IPS DF 6.9 (cell line): ENCODE data around the gene PHACTR3.

Experiments
- DNase-seq: peaks from one replicate; pipeline ENCODE4 v3.0.0-alpha.2; 2013; ENCODE audit warnings: low read depth, low spot score
- H3K27ac ChIP-seq: one replicate; pipeline ENCODE4 v1.5.1; 2013; ENCODE audit warnings: low read length, control low read depth
- H3K27me3 ChIP-seq: 2 replicates; pipeline ENCODE4 v1.6.1; 2013; ENCODE audit warnings: mild to moderate bottlenecking, low read length; ENCODE audit not compliant: control insufficient read depth, insufficient read depth
- H3K36me3 ChIP-seq: 2 replicates; pipeline ENCODE4 v1.6.1; 2013; ENCODE audit warnings: low read length; ENCODE audit not compliant: control insufficient read depth, insufficient read depth
- H3K4me1 ChIP-seq: 2 replicates; pipeline ENCODE4 v1.6.1; 2013; ENCODE audit warnings: low read length; ENCODE audit not compliant: control insufficient read depth, insufficient read depth
- H3K4me3 ChIP-seq: 2 replicates; pipeline ENCODE4 v1.5.1; 2013; ENCODE audit warnings: mild to moderate bottlenecking, low read length
- H3K9me3 ChIP-seq: 2 replicates; pipeline ENCODE4 v1.6.1; 2013; ENCODE audit warnings: low read length, inconsistent platforms; ENCODE audit not compliant: control insufficient read depth, insufficient read depth
- WGBS: extraction: QIAGEN DNeasy Blood & Tissue Kit; methylation state at CpG from one replicate; pipeline ENCODE4 v1.1.7; 2013; ENCODE audit warnings: mixed read lengths, missing lambda C conversion rate; ENCODE audit not compliant: insufficient read length, insufficient coverage; 5-methylcytosine and 5-hydroxymethylcytosine counted together

PHACTR3 gene

GRCh38 chr20:59693587-59693986, 89.2 kb downstream of the PHACTR3 start:
- Histone ChIP-seq H3K4me3 (no peak overlapping the region), H3K4me1 (no peaks in the 10 kb centered on the region), H3K27ac (no peak overlapping the region), H3K27me3 (no peaks in the 10 kb centered on the region), H3K9me3 (peaks cover 21% of the 10 kb centered on the region), H3K36me3 (no peaks in the 10 kb centered on the region)
- DNase-seq = no peak
- no CpG with 5 or more reads among the region's 4 CpGs for WGBS

- H3K4me3 ChIP-seq = no peak overlapping the region
- WGBS = no CpG with 5 or more reads among the region's 5 CpGs
- no peak for DNase-seq
- no peak overlapping the region for H3K27ac ChIP-seq
- peaks cover 12% of the 10 kb centered on the region for H3K9me3 ChIP-seq
- H3K4me1 ChIP-seq = no peaks in the 10 kb centered on the region
- H3K36me3 ChIP-seq = no peaks in the 10 kb centered on the region
- H3K27me3 ChIP-seq = no peaks in the 10 kb centered on the region
Observed at GRCh38 chr20:59696476-59696875, 92.1 kb downstream of the PHACTR3 start.

- H3K36me3 ChIP-seq = no peaks in the 10 kb centered on the region
- DNase-seq = no peak
- no CpG with 5 or more reads among the region's 4 CpGs for WGBS
Observed at GRCh38 chr20:59697068-59697467, 92.7 kb downstream of the PHACTR3 start.

GRCh38 chr20:59698598-59698997, 94.3 kb downstream of the PHACTR3 start:
- no peak overlapping the region for H3K4me3 ChIP-seq
- H3K27ac ChIP-seq = no peak overlapping the region
- no peaks in the 10 kb centered on the region for H3K27me3 ChIP-seq
- H3K36me3 ChIP-seq = no peaks in the 10 kb centered on the region
- WGBS = no CpG with 5 or more reads among the region's 1 CpG
- H3K9me3 ChIP-seq = peaks cover 17% of the 10 kb centered on the region
- no peaks in the 10 kb centered on the region for H3K4me1 ChIP-seq
- DNase-seq = no peak

More at GRCh38 chr20:59697068-59697467, 92.7 kb downstream of the PHACTR3 start:
- no peak overlapping the region for H3K4me3 ChIP-seq
- H3K9me3 ChIP-seq = peaks cover 12% of the 10 kb centered on the region
- no peaks in the 10 kb centered on the region for H3K27me3 ChIP-seq
- H3K4me1 ChIP-seq = no peaks in the 10 kb centered on the region
- no peak overlapping the region for H3K27ac ChIP-seq

GRCh38 chr20:59701236-59701635, 96.9 kb downstream of the PHACTR3 start:
- no peaks in the 10 kb centered on the region for H3K36me3 ChIP-seq
- WGBS = no CpG with 5 or more reads among the region's 2 CpGs
- DNase-seq = no peak
- no peaks in the 10 kb centered on the region for H3K27me3 ChIP-seq
- no peak overlapping the region for H3K4me3 ChIP-seq
- H3K4me1 ChIP-seq = no peaks in the 10 kb centered on the region
- H3K9me3 ChIP-seq = peaks cover 16% of the 10 kb centered on the region
- H3K27ac ChIP-seq = no peak overlapping the region

GRCh38 chr20:59703046-59703445, 98.7 kb downstream of the PHACTR3 start:
- no peak for DNase-seq
- no peaks in the 10 kb centered on the region for H3K36me3 ChIP-seq
- peaks cover 24% of the 10 kb centered on the region for H3K9me3 ChIP-seq
- H3K4me3 ChIP-seq = no peak overlapping the region
- WGBS = no CpG with 5 or more reads among the region's 5 CpGs
- H3K4me1 ChIP-seq = no peaks in the 10 kb centered on the region
- H3K27me3 ChIP-seq = no peaks in the 10 kb centered on the region
- H3K27ac ChIP-seq = no peak overlapping the region

- Histone ChIP-seq H3K27ac (no peak overlapping the region), H3K27me3 (no peaks in the 10 kb centered on the region), H3K9me3 (peaks cover 33% of the 10 kb centered on the region), H3K4me3 (no peak overlapping the region), H3K36me3 (no peaks in the 10 kb centered on the region), H3K4me1 (no peaks in the 10 kb centered on the region)
- no peak for DNase-seq
- no CpG with 5 or more reads among the region's 5 CpGs for WGBS
Observed at GRCh38 chr20:59705651-59706399, 101.5 kb downstream of the PHACTR3 start.

- Histone ChIP-seq H3K4me1 (no peaks in the 10 kb centered on the region), H3K27ac (no peak overlapping the region), H3K9me3 (peaks cover 30% of the 10 kb centered on the region), H3K27me3 (no peaks in the 10 kb centered on the region), H3K4me3 (no peak overlapping the region), H3K36me3 (no peaks in the 10 kb centered on the region)
- DNase-seq = no peak
- no CpG with 5 or more reads among the region's 1 CpG for WGBS
Observed at GRCh38 chr20:59706400-59706693, 102.0 kb downstream of the PHACTR3 start.

GRCh38 chr20:59708326-59708725, 104.0 kb downstream of the PHACTR3 start:
- Histone ChIP-seq H3K36me3 (no peaks in the 10 kb centered on the region), H3K27ac (no peak overlapping the region), H3K4me3 (no peak overlapping the region), H3K9me3 (peaks cover 23% of the 10 kb centered on the region), H3K27me3 (no peaks in the 10 kb centered on the region), H3K4me1 (no peaks in the 10 kb centered on the region)
- WGBS = no CpG with 5 or more reads among the region's 6 CpGs
- no peak for DNase-seq

GRCh38 chr20:59709636-59710035, 105.3 kb downstream of the PHACTR3 start:
- H3K27ac ChIP-seq = no peak overlapping the region
- H3K27me3 ChIP-seq = no peaks in the 10 kb centered on the region
- peaks cover 23% of the 10 kb centered on the region for H3K9me3 ChIP-seq
- no peak overlapping the region for H3K4me3 ChIP-seq
- no CpG with 5 or more reads among the region's 1 CpG for WGBS
- no peaks in the 10 kb centered on the region for H3K4me1 ChIP-seq
- H3K36me3 ChIP-seq = no peaks in the 10 kb centered on the region
- no peak for DNase-seq

- Histone ChIP-seq H3K9me3 (peaks cover 18% of the 10 kb centered on the region), H3K4me3 (no peak overlapping the region)
Observed at GRCh38 chr20:59718071-59718470, 113.7 kb downstream of the PHACTR3 start.

More at GRCh38 chr20:59718071-59718470, 113.7 kb downstream of the PHACTR3 start:
- H3K27me3 ChIP-seq = no peaks in the 10 kb centered on the region
- no peaks in the 10 kb centered on the region for H3K36me3 ChIP-seq
- DNase-seq = no peak
- H3K4me1 ChIP-seq = no peaks in the 10 kb centered on the region
- no peak overlapping the region for H3K27ac ChIP-seq
